SK-N-SH (cell line): ENCODE results near the gene ORM1. TPM values are rescaled to one million over a fixed set of nuclear protein-coding genes. Genes with fewer than 3 reads are reported as not detected.

Experiments used
- CTCF ChIA-PET: fragments of 300-600, 350-600 bp; formaldehyde crosslinking; extraction: SDS; loops from one replicate; lab custom pipeline; 2021; lab: Yijun Ruan, JAX
- POLR2A ChIA-PET: fragments of 350-600 bp; sonication (Branson Sonifier 250); formaldehyde crosslinking; extraction: SDS; loops from one replicate; lab custom pipeline; 2020; ENCODE audit warnings: antibody characterized with exemption, inconsistent platforms; lab: Yijun Ruan, JAX
- DNase-seq: peaks from one replicate; pipeline ENCODE4 v3.0.0; 2012
- H2AFZ ChIP-seq: fragments of 200-600 bp; sonication (generic); 2 replicates; pipeline ENCODE4 v1.8.1; 2016; ENCODE audit warnings: antibody characterized with exemption, mild to moderate bottlenecking, low read depth
- H3F3A ChIP-seq: fragments of 200-600 bp; sonication (generic); replicated peaks from 2 replicates; pipeline ENCODE3; 2016; ENCODE audit warnings: antibody characterized with exemption, mild to moderate bottlenecking; ENCODE audit not compliant: insufficient read depth
- H3K27ac ChIP-seq, 2 experiments: fragments of 200-500 bp in 1 of 2; fragments of 200-600 bp in 1 of 2; sonication (Bioruptor generic) in 1 of 2; sonication (generic), shearing (Covaris generic) in 1 of 2; 2 replicates each; pipeline versions ENCODE4 v1.5.1 to v1.6.1; 2014 to 2016; ENCODE audit warnings: low read depth in 2 of 2, inconsistent platforms in 1 of 2, low read length in 1 of 2, mild to moderate bottlenecking in 1 of 2, mixed read lengths in 1 of 2
- H3K27me3 ChIP-seq: fragments of 200-600 bp; sonication (generic), shearing (Covaris generic); 2 replicates; pipeline ENCODE4 v1.6.1; 2016; ENCODE audit warnings: mixed run types; ENCODE audit not compliant: insufficient read depth
- H3K36me3 ChIP-seq, 2 experiments: fragments of 200-500 bp in 1 of 2; fragments of 200-600 bp in 1 of 2; sonication (Bioruptor generic) in 1 of 2; sonication (generic) in 1 of 2; replicated peaks in 1 of 2; 2 replicates each; pipeline versions ENCODE3 to v1.5.1; 2014 to 2016; ENCODE audit warnings: low read length in 1 of 2, mild to moderate bottlenecking in 1 of 2; ENCODE audit not compliant: insufficient read depth in 2 of 2, control insufficient read depth in 1 of 2
- H3K4me1 ChIP-seq, 2 experiments: fragments of 200-500 bp in 1 of 2; fragments of 200-600 bp in 1 of 2; sonication (Bioruptor generic) in 1 of 2; sonication (generic), shearing (Covaris generic) in 1 of 2; 2 replicates each; pipeline versions ENCODE4 v1.5.1 to v1.6.1; 2014 to 2016; ENCODE audit warnings: low read depth in 1 of 2, low read length in 1 of 2, mixed run types in 1 of 2; ENCODE audit not compliant: insufficient read depth in 2 of 2, control insufficient read depth in 1 of 2
- H3K4me2 ChIP-seq: fragments of 200-600 bp; sonication (generic), shearing (Covaris generic); 2 replicates; pipeline ENCODE4 v1.6.1; 2017; ENCODE audit warnings: mixed run types
- H3K4me3 ChIP-seq, 2 experiments: fragments of 200-500 bp in 1 of 2; fragments of 200-600 bp in 1 of 2; sonication (Bioruptor generic) in 1 of 2; sonication (generic), shearing (Covaris generic) in 1 of 2; 2 replicates each; pipeline versions ENCODE4 v1.5.1 to v1.8.1; 2014 to 2016; ENCODE audit warnings: low read depth in 2 of 2, inconsistent platforms in 1 of 2, low read length in 1 of 2, mild to moderate bottlenecking in 1 of 2, mixed read lengths in 1 of 2, moderate library complexity in 1 of 2
- H3K79me2 ChIP-seq: fragments of 200-600 bp; sonication (generic); 2 replicates; pipeline ENCODE4 v1.8.1; 2017; ENCODE audit warnings: mild to moderate bottlenecking; ENCODE audit not compliant: insufficient read depth
- H3K9ac ChIP-seq: fragments of 200-600 bp; sonication (generic); 2 replicates; pipeline ENCODE4 v1.6.1; 2017; ENCODE audit warnings: mixed run types
- H3K9me2 ChIP-seq: fragments of 200-600 bp; sonication (generic); 2 replicates; pipeline ENCODE4 v1.6.1; 2017; ENCODE audit warnings: mixed run types
- H3K9me3 ChIP-seq: fragments of 200-600 bp; sonication (generic); 2 replicates; pipeline ENCODE4 v1.6.1; 2017; ENCODE audit warnings: mixed run types, mild to moderate bottlenecking, moderate library complexity
- H4K20me1 ChIP-seq: fragments of 200-600 bp; sonication (generic); 2 replicates; pipeline ENCODE4 v1.6.1; 2017; ENCODE audit warnings: mild to moderate bottlenecking, mixed run types; ENCODE audit not compliant: insufficient read depth
- FOSL2 ChIP-seq: IDR thresholded peaks from 2 replicates; pipeline ENCODE4 v1.4.0; 2012; ENCODE audit warnings: low read depth, mild to moderate bottlenecking, moderate library complexity, borderline replicate concordance
- FOXJ3 ChIP-seq: sonication (generic); formaldehyde crosslinking; IDR thresholded peaks from 2 replicates; pipeline ENCODE4 v1.5.1; 2020; ENCODE audit warnings: mild to moderate bottlenecking, missing genetic modification reagents
- GABPA ChIP-seq: IDR thresholded peaks from 2 replicates; pipeline ENCODE4 v1.4.0; 2012; ENCODE audit warnings: low read depth, mild to moderate bottlenecking
- JUND ChIP-seq: IDR thresholded peaks from 2 replicates; pipeline ENCODE4 v1.4.0; 2012
- MXI1 ChIP-seq: IDR thresholded peaks from 2 replicates; pipeline ENCODE4 v1.6.1; 2012; ENCODE audit warnings: mild to moderate bottlenecking, low read depth, low read length, improper control_type of control experiment
- PBX3 ChIP-seq: IDR thresholded peaks from 2 replicates; pipeline ENCODE4; 2012
- RAD21 ChIP-seq: IDR thresholded peaks from 2 replicates; pipeline ENCODE4 v1.6.1; 2012; ENCODE audit warnings: mild to moderate bottlenecking, low read length
- RCOR1 ChIP-seq: fragments of 150-350 bp; IDR thresholded peaks from 2 replicates; pipeline ENCODE4 v1.6.1; 2017; ENCODE audit warnings: antibody characterized with exemption, low read length
- REST ChIP-seq: IDR thresholded peaks from 2 replicates; pipeline ENCODE4 v1.6.1; 2012; ENCODE audit warnings: mild to moderate bottlenecking, low read depth, low read length, moderate library complexity
- RFX5 ChIP-seq: IDR thresholded peaks from 2 replicates; pipeline ENCODE4 v1.6.1; 2012; ENCODE audit warnings: mild to moderate bottlenecking, improper control_type of control experiment, low read length
- TEAD4 ChIP-seq: IDR thresholded peaks from 2 replicates; pipeline ENCODE4 v1.4.0; 2012; ENCODE audit warnings: mild to moderate bottlenecking, borderline replicate concordance; ENCODE audit not compliant: insufficient read depth
- ZBTB33 ChIP-seq: IDR thresholded peaks from 2 replicates; pipeline ENCODE4 v1.4.0; 2012; ENCODE audit warnings: low read depth, borderline replicate concordance
- WGBS: methylation state at CpG from one replicate; pipeline ENCODE4 v1.1.6; 2017; ENCODE audit warnings: low lambda C conversion rate; 5-methylcytosine and 5-hydroxymethylcytosine counted together
- polyA plus RNA-seq, 3 experiments: library from polyadenylated mRNA; depleted of rRNA; stranded (reverse); fragments of >200 nt; gene quantifications; 2 replicates each; pipeline ENCODE4 v1.2.3, GENCODE V29; 2012

Gene ORM1
- polyA plus RNA-seq, 1 of the 3 experiments (the other 2 are of a cell fraction) = not detected

- no peaks in the 10 kb centered on the region for H3K9me3 ChIP-seq
- H3K9me2 ChIP-seq = no peaks in the 10 kb centered on the region
- no peak overlapping the region for H3K4me2 ChIP-seq
- DNase-seq = no peak
- H3K4me1 ChIP-seq = no peaks in the 10 kb centered on the region
- H4K20me1 ChIP-seq = no peaks in the 10 kb centered on the region
- H3K4me3 ChIP-seq = no peak overlapping the region
- no peaks in the 10 kb centered on the region for H3K27me3 ChIP-seq
- no peaks in the 10 kb centered on the region for H3F3A ChIP-seq
- no peaks in the 10 kb centered on the region for H3K36me3 ChIP-seq
- no peak overlapping the region for H3K9ac ChIP-seq
- TF ChIP-seq RAD21 (no peak), RCOR1 (no peak), ZBTB33 (no peak), GABPA (no peak), TEAD4 (no peak), JUND (no peak), PBX3 (no peak), FOXJ3 (CRISPR knock-in tag) (no peak), REST (no peak), RFX5 (no peak), FOSL2 (no peak), MXI1 (no peak)
- TF ChIP-seq, all 33 proteins: peak for 0
- ChIA-PET POLR2A (no interaction called here), CTCF (interaction anchor here (0.7 to 1.1 kb wide), 3 partner anchors 27 to 73 kb away, joined by 3 to 4 read pairs (median 3); no protein-coding TSS in a partner anchor)
- 95% methylated on average over 16 of the region's 23 CpGs for WGBS
- Histone ChIP-seq H3K79me2 (no peaks in the 10 kb centered on the region), H2AFZ (no peak overlapping the region), H3K27ac (no peak overlapping the region)
These were observed 13.9 kb downstream of the ORM1 start for GRCh38 chr9:114336699-114337395.
